SH-SY5Y (cell line): ENCODE data around the gene MAST4.

Source experiments
- GATA2 ChIP-seq: IDR thresholded peaks from 2 replicates; pipeline ENCODE4 v1.6.1; 2011; ENCODE audit warnings: mild to moderate bottlenecking, low read depth, low read length
- GATA3 ChIP-seq: IDR thresholded peaks from 2 replicates; pipeline ENCODE4 v1.6.1; 2011; ENCODE audit warnings: low read depth, mild to moderate bottlenecking, low read length, moderate library complexity

Gene MAST4

DNA sequence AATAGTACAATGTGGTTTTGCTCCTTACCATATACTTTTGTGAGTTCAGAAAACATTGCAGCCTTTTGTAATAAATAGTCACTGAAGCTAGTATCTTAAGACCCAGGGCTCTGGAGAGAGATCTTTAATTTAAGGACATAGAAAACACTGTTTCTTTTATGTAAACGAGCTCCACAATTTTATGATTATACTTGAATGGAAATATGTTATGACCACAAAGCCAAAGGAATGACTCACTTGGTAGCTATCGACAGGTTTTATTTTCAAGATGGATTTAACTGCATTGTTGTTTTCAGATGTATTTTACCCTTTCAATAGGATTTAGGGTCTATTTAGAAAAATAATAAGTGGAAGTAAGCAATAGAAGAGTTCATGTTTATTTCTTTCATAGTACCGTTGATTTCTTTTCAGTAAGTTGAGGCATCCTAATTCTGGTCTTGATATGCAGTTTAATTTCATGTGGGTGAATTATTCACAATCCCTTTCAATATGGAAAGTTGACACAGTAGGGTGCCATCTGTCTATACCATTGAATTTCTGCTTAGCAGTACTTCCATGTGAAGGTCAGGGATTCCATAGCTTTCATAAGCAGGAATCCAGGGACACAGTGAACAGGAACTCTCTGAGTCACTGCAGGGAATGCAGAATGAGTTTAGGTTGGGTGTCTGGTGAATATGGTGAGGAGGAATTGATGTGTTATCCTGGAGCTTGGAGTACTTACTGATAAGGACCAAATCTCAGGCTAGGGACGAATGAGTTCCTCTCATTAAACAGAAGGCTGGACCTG lies 442.8 kb downstream of the MAST4 start:
- TF ChIP-seq GATA3 = no peak
- TF ChIP-seq GATA2 = no peak

- TF ChIP-seq GATA3 = no peak
- no peak for TF ChIP-seq GATA2
Observed at GRCh38 chr5:67042176-67043003, 446.2 kb downstream of the MAST4 start.

- TF ChIP-seq GATA3 (no peak), GATA2 (no peak)
Observed at GRCh38 chr5:67043796-67044511, 447.8 kb downstream of the MAST4 start.

DNA sequence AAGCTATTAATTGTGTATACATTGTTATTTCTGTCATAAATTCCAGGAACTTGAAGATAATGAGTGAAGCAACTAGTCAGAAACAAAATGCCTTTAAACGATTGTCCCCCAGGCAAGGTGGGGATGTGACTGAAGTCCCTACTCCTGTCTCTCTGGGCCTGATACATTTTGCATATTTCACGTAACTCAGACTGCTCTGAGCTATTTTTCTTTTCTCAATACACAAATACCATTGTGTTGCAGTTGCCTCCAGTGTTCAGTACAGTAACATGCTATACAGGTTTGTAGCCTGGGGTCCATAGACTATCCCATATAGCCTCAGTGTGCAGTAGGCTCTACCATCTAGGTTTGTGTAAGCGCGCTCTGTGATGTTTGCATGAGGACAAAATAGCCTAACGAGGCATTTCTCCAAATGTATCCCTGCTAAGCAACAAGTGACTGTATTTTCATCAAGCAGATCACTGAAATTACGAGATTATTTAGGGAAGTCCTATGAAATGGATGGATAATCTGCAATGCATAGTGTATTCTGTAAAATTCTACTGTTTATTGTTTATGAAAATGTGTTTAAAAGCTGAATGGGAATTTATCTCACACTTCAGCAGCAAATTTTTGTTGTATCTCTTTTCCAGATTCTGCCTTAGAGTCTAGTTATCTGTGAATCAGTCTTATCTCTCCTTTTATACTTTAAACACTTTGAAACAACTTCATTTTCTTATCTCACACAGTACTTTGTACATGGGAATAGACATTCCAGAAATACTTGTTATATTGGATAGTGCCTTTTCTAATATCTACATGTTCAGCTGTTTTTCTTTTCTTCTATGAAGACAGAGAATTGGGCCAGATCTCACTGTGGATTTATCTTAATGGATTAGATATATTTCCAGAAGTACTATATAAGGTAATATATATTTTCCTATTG lies 449.9 kb downstream of the MAST4 start:
- no peak for TF ChIP-seq GATA3
- TF ChIP-seq GATA2 = no peak

DNA sequence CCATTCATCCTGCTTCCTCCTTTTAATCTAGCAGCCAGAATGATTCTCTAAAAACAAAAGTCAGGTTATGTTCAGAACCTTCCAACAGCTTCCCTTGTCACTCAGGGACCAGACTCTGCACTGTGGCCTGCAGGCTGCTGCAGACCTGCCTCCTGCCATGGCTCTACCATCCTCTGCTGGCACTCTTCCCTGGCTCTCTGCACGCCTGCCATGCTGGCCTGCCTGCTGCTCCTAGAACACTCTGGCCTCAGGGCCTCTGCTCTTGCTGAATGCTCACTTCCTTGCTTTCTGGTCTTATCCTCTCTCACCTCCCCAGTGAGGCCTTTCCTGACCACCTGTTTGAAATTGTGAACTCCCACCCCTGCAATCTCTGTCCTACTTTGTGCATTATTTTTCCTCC lies 451.0 kb downstream of the MAST4 start:
- TF ChIP-seq GATA2 (no peak), GATA3 (no peak)

DNA sequence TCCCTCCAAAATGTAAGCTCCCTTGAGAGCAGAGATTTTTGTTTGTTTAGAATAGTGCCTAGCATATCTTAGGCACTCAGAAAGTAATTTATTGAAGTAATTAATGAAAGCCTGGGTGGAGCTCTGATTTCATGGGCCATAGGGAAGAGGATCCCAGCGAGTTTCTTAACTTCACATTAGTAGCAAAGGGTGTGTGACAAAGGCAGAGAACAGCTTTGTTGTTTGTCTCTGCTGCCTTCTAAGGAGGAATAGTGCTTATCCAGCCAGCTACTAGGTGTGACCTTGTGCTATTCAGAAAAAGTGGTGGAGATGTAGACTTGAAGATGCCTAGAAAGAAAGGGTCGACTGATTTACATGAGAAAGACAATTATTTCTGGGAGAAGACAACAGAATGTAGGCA lies 451.4 kb downstream of the MAST4 start:
- no peak for TF ChIP-seq GATA2
- TF ChIP-seq GATA3 = no peak

- TF ChIP-seq GATA2 (no peak), GATA3 (no peak)
Observed at GRCh38 chr5:67050125-67050524, 453.9 kb downstream of the MAST4 start.

DNA sequence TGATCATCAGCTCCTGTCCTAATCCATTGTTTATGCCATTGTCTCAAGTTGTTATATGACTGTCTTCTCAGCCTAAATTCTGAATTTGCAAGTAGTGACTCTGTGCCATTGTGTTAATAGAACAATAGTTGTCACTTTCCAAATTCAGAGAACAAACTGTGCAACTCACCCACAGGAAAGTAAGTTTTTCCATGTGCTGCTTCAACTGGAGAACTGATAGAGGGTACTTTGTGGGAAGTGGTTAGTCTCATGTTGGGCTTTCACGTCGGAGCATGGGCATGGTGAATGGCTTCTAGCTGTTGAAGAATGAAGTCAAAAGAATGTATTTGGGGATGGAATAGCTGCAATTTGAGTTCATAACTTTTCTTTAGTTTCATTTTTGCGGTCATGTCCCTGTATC lies 454.4 kb downstream of the MAST4 start:
- no peak for TF ChIP-seq GATA2

DNA sequence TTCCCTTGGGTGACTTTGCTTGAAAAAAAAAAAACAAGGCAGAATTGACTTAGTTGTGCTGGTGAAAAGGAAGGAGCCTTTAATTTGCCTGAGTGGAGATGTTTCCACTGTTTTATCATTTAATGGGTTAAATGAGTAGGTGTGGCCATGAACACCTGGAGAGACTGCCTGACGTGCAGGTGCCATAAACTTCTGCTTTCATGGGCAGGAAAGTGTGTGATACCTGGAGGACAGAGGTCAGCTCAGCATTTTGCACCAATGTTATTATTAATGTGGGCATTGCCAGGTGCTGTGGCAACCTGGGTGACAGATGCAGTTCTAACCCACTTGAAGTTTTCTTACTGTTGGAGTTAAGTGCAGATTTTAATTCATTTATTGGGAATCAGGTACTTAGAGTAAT lies 455.0 kb downstream of the MAST4 start:
- TF ChIP-seq GATA2 = no peak
- TF ChIP-seq GATA3 = no peak

DNA sequence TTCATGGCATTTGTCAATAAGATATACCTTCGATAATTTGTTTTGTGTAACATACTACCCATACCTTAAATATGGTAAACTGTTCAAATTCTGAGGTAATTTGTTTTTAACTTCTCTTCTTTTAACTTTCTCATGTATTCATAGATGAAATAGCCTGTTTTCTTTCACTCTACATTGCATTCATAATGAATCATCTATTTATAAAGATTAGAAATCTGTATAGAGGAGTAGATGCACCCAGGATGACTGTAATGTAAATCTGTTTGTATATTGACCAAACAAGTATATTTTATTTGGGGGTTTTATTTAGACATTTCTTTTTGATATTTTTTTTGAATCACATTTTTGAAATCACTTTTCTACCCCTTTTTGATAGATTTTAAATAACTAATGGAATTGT lies 455.8 kb downstream of the MAST4 start:
- TF ChIP-seq GATA3 (no peak), GATA2 (no peak)

GRCh38 chr5:67053229-67053628 lies 457.0 kb downstream of the MAST4 start:
- TF ChIP-seq GATA2 = no peak
- no peak for TF ChIP-seq GATA3

- TF ChIP-seq GATA3 = no peak
Observed at GRCh38 chr5:67058998-67059743, 463.0 kb downstream of the MAST4 start.

DNA sequence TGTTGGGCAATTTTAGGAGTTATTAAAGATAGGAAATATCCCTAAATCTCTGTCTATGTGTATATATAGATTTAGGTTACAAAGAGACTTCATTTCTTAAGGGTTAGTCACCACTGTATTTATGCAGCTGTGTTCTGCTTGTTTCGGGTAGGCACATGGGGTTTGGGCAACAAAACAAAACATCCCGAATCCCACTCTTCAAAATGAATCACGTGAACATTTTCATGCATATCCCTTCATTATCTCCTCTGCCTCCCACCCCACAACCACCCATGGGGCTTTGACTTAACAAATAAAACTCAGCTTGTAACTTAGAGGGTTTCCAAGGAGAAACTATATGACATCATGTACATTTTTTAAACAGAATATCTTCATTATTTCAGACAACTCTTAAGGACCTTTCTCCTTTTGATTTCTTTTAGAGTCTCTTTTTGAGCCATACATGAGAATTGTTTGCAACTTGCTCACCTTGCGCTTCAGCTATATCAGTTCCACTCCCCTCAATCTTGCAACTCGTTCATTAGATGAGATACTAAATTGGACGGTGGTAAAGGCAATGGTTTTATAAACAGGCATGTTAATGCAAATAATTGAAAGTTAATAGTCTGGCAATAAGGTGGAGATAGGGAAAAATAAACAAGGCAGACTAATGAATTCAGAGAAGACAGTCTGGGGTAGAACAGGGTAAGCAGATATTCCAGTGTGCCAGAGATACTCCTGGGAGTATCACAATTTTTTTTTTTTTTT lies 463.7 kb downstream of the MAST4 start:
- TF ChIP-seq GATA3 = no peak
- TF ChIP-seq GATA2 = no peak
